GM23248 (cell line): ENCODE measurements around the gene SEZ6. TPM values are rescaled to one million over a fixed set of nuclear protein-coding genes. Genes with fewer than 3 reads are reported as not detected.

ENCODE experiments used
- DNase-seq: peaks from one replicate; pipeline ENCODE4 v3.0.0-alpha.2; 2015
- H2AFZ ChIP-seq: fragments of 200-600 bp; sonication (generic); 2 replicates; pipeline ENCODE4 v1.6.1; 2016; ENCODE audit warnings: antibody characterized with exemption
- H3F3A ChIP-seq: fragments of 200-600 bp; sonication (generic); 2 replicates; pipeline ENCODE4 v1.6.1; 2016; ENCODE audit warnings: mild to moderate bottlenecking, antibody characterized with exemption, mixed run types; ENCODE audit not compliant: insufficient read depth
- H3K27ac ChIP-seq: fragments of 200-600 bp; sonication (generic); 2 replicates; pipeline ENCODE4 v1.5.1; 2016; ENCODE audit warnings: mild to moderate bottlenecking
- H3K27me3 ChIP-seq: fragments of 200-600 bp; sonication (generic); replicated peaks from 2 replicates; pipeline ENCODE4 v1.6.1; 2016; ENCODE audit warnings: mild to moderate bottlenecking; ENCODE audit not compliant: insufficient read depth
- H3K36me3 ChIP-seq: fragments of 200-600 bp; sonication (generic); 2 replicates; pipeline ENCODE4 v1.6.1; 2016; ENCODE audit warnings: low read depth, mild to moderate bottlenecking
- H3K4me1 ChIP-seq: fragments of 200-600 bp; sonication (generic); 2 replicates; pipeline ENCODE4 v1.6.1; 2016; ENCODE audit warnings: mild to moderate bottlenecking; ENCODE audit not compliant: insufficient read depth
- H3K4me2 ChIP-seq: fragments of 200-600 bp; sonication (generic); one replicate; pipeline ENCODE4 v1.6.1; 2016; ENCODE audit warnings: mild to moderate bottlenecking; ENCODE audit not compliant: unreplicated experiment
- H3K4me3 ChIP-seq: fragments of 200-600 bp; sonication (generic); 2 replicates; pipeline ENCODE4 v1.5.1; 2016; ENCODE audit warnings: mild to moderate bottlenecking
- H3K79me2 ChIP-seq: fragments of 200-600 bp; sonication (generic); 2 replicates; pipeline ENCODE4 v1.6.1; 2016; ENCODE audit warnings: mild to moderate bottlenecking; ENCODE audit not compliant: insufficient read depth
- H3K9ac ChIP-seq: fragments of 200-600 bp; sonication (generic); 2 replicates; pipeline ENCODE4 v1.6.1; 2016; ENCODE audit warnings: mild to moderate bottlenecking
- H3K9me2 ChIP-seq: fragments of 200-600 bp; sonication (generic); 2 replicates; pipeline ENCODE4 v1.6.1; 2016; ENCODE audit warnings: mixed run types, mild to moderate bottlenecking, moderate library complexity; ENCODE audit not compliant: insufficient read depth
- H3K9me3 ChIP-seq: fragments of 200-600 bp; sonication (generic); one replicate; pipeline ENCODE4 v1.6.1; 2017; ENCODE audit warnings: low read depth
- H4K20me1 ChIP-seq: fragments of 200-600 bp; sonication (generic); 2 replicates; pipeline ENCODE4 v1.6.0; 2016; ENCODE audit not compliant: insufficient read depth
- EZH2 ChIP-seq: fragments of 200-600 bp; sonication (generic); IDR thresholded peaks from 2 replicates; pipeline ENCODE4 v1.6.1; 2018; ENCODE audit warnings: antibody characterized with exemption, mild to moderate bottlenecking; ENCODE audit not compliant: insufficient read depth, poor library complexity, severe bottlenecking
- EZH2phosphoT487 ChIP-seq: fragments of 200-600 bp; sonication (generic); IDR thresholded peaks from 2 replicates; pipeline ENCODE4 v1.6.1; 2018; ENCODE audit warnings: antibody characterized with exemption, moderate library complexity, mild to moderate bottlenecking, low read depth; ENCODE audit not compliant: insufficient read depth
- WGBS, 2 experiments: methylation state at CpG; one replicate each; pipeline ENCODE4 v1.1.6; 2015 to 2017; ENCODE audit warnings: low lambda C conversion rate in 2 of 2, low coverage in 1 of 2; ENCODE audit errors: missing lambda C conversion rate in 2 of 2; 5-methylcytosine and 5-hydroxymethylcytosine counted together
- in situ Hi-C: fragments of 300-500 bp; cut with MboI; formaldehyde crosslinking; loops from 2 replicates; pipeline ENCODE4 v1.15.0; 2020
- polyA plus RNA-seq: library from polyadenylated mRNA; unstranded; fragments of >200 nt; fragmentation: Nextera tagmentation; extraction: Ambion mirVana; gene quantifications from 2 replicates; pipeline ENCODE4 v1.2.1, GENCODE V29; 2016
- total RNA-seq: library from RNA; depleted of rRNA; stranded (reverse); fragments of >200 nt; shearing (Covaris generic); gene quantifications from 2 replicates; pipeline ENCODE4 v1.2.3, GENCODE V29; 2014

The SEZ6 gene
- total and polyA plus RNA-seq, 2 experiments from 2014 or later, result not detected

DNA sequence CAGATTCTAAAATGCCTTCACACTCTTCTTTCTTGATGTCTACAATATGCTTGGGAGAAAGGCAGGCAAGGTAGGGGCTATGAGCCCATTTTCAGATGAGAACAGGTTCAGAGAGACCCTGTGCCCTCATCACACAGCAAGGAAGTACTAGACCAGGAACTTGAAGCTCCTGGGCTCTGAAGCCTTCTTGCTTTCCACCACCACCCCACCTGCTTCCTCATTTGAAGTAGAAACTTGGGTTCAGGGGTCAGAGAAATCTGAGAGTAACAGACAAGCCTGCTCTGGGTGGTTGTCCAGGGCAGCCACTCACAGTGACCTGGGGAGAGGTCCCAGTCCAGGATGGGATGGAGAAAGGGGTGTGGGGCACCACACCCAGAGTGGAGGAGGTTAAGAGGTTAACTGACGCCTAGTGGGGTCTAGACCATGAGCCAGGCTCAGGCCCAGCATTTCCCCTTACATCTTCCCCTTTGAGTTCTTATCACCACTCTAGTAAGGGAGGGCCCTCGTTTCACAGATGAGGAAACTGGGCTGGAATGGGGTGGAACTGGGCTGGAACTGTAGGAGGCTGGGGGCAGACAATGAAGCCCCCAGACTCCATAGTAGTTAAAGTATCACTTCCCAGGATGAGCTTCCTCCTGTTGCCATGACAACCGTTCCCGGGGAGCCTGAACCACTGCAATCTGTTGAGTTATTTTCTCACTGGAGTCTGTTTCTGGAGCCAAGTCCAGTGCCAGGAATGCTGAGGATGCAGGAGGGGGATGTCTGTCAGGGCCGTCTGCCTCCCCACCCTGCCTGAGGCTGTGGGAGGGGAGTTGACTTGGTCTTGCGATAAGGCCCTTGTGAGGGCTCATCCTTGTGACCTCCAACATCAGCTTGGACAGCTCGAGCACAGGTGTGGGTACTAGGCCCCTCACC lies 38.4 kb downstream of the SEZ6 start:
- H3K27ac ChIP-seq, result no peak overlapping the region
- no peaks in the 10 kb centered on the region for H3K9me2 ChIP-seq
- peaks cover 11% of the 10 kb centered on the region; the same call in 1 of the 2 replicates for H3K27me3 ChIP-seq
- 0 out of 2 replicates have a peak, but pooled peaks cover 5% of the 10 kb centered on the region for H3K4me1 ChIP-seq
- H3F3A ChIP-seq, result no peaks in the 10 kb centered on the region
- no peak overlapping the region for H3K4me3 ChIP-seq
- H3K4me2 ChIP-seq, result no peak overlapping the region
- no peaks in the 10 kb centered on the region for H3K9me3 ChIP-seq
- no peak overlapping the region for H2AFZ ChIP-seq
- in situ Hi-C loops, result loop anchor here (5.0 kb wide), 1 partner anchor 140 kb away; no protein-coding TSS in a partner anchor
- 41 to 44% methylated on average over 7 of the region's 7 CpGs for WGBS, 2 experiments
- no peaks in the 10 kb centered on the region for H4K20me1 ChIP-seq
- no peak for DNase-seq
- no peaks in the 10 kb centered on the region for H3K79me2 ChIP-seq
- no peak for TF ChIP-seq EZH2phosphoT487
- no peak for TF ChIP-seq EZH2
- H3K36me3 ChIP-seq, result no peaks in the 10 kb centered on the region
- no peak overlapping the region for H3K9ac ChIP-seq

DNA sequence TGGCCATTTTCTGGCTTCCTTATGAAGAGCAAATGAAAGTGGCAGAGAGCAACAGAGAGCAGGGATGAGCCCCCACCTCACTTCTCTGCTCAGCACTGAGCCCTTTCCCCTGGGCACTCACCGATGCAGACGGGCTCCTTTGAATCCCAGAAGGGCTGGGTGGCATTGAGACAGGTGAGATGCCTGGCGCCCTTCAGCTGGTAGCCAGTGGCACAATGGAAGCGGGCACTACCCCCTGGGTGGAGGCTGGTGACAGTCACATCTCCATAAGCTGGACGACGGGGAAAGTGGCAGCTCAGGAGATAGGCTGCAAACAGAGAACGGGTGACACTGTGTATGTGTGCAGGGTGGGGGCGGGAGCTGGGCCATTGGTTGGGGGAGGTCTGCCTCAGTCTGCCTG lies 42.0 kb downstream of the SEZ6 start:
- Histone ChIP-seq H3K36me3 (no peaks in the 10 kb centered on the region), H2AFZ (no peak overlapping the region), H3K4me1 (no peaks in the 10 kb centered on the region), H4K20me1 (no peaks in the 10 kb centered on the region), H3K4me2 (no peak overlapping the region), H3K4me3 (no peak overlapping the region), H3K9me2 (no peaks in the 10 kb centered on the region), H3K79me2 (no peaks in the 10 kb centered on the region), H3K9me3 (no peaks in the 10 kb centered on the region), H3K27ac (no peak overlapping the region), H3K9ac (no peak overlapping the region), H3F3A (no peaks in the 10 kb centered on the region), H3K27me3 (peaks cover 15% of the 10 kb centered on the region)
- 40 to 44% methylated on average over 7 to 8 of the region's 8 CpGs for WGBS, 2 experiments
- no peak for DNase-seq
- TF ChIP-seq EZH2 (no peak), EZH2phosphoT487 (no peak)
- in situ Hi-C loops, result no loop called here

DNA sequence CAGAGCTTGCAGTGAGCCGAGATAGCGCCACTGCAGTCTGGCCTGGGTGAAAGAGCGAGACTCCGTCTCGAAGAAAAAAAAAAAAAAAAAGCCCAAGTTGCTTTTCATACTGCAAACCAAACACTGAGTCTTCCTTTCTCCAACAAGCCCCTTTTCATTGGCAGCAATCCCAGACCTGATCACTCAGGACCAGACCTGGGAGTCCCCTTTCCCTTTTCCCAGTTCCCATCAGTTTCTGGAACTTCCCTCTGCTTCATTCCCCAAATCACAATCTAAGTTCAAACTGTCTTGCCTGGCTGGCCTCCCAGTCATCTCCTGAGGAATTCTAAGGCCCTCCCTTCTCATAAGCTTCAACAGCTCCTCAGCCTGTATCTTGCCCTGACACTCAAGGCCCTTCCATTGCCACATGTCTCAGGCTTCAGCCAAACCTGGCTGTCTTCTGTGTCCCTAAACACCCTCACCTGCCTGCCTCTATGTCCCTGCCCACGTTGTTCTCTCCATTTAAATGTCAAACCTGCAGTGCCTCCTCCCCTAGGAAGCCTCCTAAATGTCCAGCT lies 42.7 kb downstream of the SEZ6 start:
- Histone ChIP-seq H3K4me1 (no peaks in the 10 kb centered on the region), H3K27ac (no peak overlapping the region)
- DNase-seq, result no peak

DNA sequence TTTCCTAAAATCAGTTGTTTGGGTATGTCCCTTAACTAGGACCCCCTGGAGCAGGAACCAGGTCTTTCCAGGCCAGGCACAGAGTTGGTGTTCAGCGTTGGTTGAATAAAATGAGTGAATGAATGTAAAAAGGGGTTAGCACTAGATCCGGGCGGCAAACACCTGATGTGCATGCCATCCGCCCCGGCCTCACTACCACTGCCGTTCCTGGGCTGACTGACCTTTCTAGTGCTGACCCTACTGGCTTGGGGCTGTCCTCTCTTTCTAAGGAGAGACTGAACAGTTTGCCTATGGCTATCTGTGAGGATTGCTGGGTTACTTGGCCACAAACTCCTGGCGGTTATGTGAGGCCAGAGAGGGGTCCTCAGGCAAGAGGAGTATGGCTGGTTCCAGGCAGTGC lies 44.4 kb downstream of the SEZ6 start:
- Histone ChIP-seq H3K79me2 (no peaks in the 10 kb centered on the region), H3F3A (no peaks in the 10 kb centered on the region), H3K9ac (no peak overlapping the region), H3K36me3 (no peaks in the 10 kb centered on the region), H3K4me3 (no peak overlapping the region), H3K4me1 (no peaks in the 10 kb centered on the region), H4K20me1 (no peaks in the 10 kb centered on the region), H2AFZ (no peak overlapping the region), H3K9me2 (no peaks in the 10 kb centered on the region), H3K27me3 (peaks cover 15% of the 10 kb centered on the region), H3K4me2 (no peak overlapping the region), H3K9me3 (no peaks in the 10 kb centered on the region), H3K27ac (no peak overlapping the region)
- TF ChIP-seq EZH2phosphoT487 (no peak), EZH2 (no peak)
- in situ Hi-C loops, result no loop called here
- no peak for DNase-seq
- WGBS, 2 experiments, result 66 to 72% methylated on average over 7 of the region's 7 CpGs

More for the DNA sequence above, 42.7 kb downstream of the SEZ6 start:
- peaks cover 15% of the 10 kb centered on the region for H3K27me3 ChIP-seq
- H3K4me2 ChIP-seq, result no peak overlapping the region
- WGBS, 2 experiments, result 59 to 68% methylated on average over 5 to 6 of the region's 6 CpGs
- no peak overlapping the region for H3K4me3 ChIP-seq
- H4K20me1 ChIP-seq, result no peaks in the 10 kb centered on the region
- in situ Hi-C loops, result no loop called here
- no peaks in the 10 kb centered on the region for H3K36me3 ChIP-seq
- H3K9me2 ChIP-seq, result no peaks in the 10 kb centered on the region
- no peaks in the 10 kb centered on the region for H3K79me2 ChIP-seq
- H2AFZ ChIP-seq, result no peak overlapping the region
- H3K9me3 ChIP-seq, result no peaks in the 10 kb centered on the region
- TF ChIP-seq EZH2 (no peak), EZH2phosphoT487 (no peak)
- H3F3A ChIP-seq, result no peaks in the 10 kb centered on the region
- H3K9ac ChIP-seq, result no peak overlapping the region
